Fibroblast of pulmonary artery (primary cell): ENCODE data around the gene FOXO3B.
"Not testable (repeated sequence)": the region's sequence is repeated elsewhere in the genome, so short reads cannot be mapped to it uniquely, and the experiment has no call there.

Experiments used
- DNase-seq: peaks from one replicate; pipeline ENCODE4 v3.0.0-alpha.2; 2010; ENCODE audit warnings: low read depth
- H3K4me3 ChIP-seq: replicated peaks from 2 replicates; pipeline ENCODE4 v1.5.1; 2011; ENCODE audit warnings: low read depth, mild to moderate bottlenecking, control low read depth, low read length, moderate library complexity
- TF ChIP-seq, protein P1 (sequence below): IDR thresholded peaks from 2 replicates; pipeline ENCODE4 v1.5.1; 2011; ENCODE audit warnings: mild to moderate bottlenecking, control low read depth, low read length, inconsistent platforms; ENCODE audit errors: missing control alignments

The FOXO3B gene

DNA sequence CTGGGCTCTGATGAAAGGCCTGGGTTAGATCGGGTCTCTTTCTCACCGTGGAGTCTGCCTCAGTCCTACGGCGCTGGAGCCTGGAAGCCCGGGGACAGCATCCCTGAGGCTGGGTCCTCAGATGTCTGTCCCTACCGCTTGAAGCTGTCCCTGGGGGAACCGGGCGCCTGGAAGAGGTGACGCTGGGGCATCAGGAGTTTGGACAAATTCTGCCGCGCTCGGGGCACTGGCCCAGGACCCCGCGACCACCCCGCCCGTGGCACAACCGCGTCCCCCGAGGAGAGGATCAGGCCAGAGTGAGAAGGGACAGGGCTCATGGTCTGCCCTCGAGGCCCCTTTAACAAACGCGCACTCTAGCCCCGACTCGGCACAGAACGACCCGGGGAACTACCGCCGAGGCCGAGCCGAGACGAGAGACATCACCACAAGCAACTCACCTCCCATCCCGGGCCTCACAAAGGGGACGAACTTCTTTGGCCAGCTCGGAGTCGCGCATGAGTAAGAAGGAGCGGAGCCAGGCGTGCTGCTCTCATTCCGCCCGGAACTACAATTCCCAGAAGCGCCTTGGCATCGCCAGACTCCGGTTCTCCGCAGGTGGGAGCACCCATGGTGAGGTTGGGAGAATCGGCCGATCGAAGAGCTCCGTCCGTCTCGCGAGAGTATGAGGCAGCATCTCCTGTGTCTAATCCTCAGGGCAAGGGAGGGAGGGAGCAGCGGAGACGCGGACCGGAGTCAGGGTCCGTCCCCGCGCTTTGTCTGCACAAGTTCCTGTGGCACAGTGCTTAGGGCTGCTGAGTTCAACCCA is at the start of gene FOXO3B:
Gene FOXO3B, minus strand, starts transcription at position 548 of the 805 bp plus-strand sequence. CDS start 663 bp downstream, outside the sequence.
- peak within 1 kb of the TSS; percentile 59 for H3K4me3 ChIP-seq
- DNase-seq = peak; percentile 84

DNA sequence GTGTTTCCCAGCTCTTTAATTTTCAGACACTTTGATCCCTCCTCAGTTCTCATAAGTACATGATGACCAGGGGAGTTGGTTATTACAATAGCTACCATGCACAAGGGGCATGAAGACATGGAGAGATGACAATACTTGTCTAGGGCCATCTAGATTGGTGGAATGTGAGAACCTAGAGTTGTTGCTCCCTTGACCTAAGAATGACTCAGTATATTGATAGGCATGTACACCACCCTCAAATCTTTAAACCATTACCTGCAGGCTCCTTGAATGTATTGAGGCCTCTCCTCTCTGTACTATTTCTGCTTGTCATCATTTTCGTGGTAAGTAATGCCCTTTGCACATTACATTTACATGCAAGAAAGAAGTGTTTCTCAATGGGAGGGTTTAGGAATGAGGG is 41.4 kb upstream of the FOXO3B start:
- not testable (repeated sequence) for DNase-seq, H3K4me3 ChIP-seq

DNA sequence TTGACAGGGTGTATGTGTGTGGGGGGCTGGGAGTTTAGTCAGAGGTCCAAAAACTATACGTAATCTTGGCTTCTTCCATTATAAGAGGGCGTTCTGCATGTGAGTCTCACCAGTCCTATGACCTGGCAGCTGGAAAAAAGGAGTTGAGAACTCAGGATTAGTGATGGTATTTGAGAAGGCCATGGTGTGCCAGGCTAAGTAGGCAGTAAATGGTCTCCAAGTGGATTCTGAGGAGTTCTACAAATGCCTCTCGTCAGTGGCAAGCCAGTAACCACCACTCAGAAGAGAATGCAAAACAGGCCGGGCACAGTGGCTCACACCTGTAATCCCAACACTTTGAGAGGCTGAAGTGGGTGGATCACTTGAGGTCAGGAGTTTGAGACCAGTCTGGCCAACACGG is 40.5 kb upstream of the FOXO3B start:
- DNase-seq, H3K4me3 ChIP-seq: not testable (repeated sequence)

DNA sequence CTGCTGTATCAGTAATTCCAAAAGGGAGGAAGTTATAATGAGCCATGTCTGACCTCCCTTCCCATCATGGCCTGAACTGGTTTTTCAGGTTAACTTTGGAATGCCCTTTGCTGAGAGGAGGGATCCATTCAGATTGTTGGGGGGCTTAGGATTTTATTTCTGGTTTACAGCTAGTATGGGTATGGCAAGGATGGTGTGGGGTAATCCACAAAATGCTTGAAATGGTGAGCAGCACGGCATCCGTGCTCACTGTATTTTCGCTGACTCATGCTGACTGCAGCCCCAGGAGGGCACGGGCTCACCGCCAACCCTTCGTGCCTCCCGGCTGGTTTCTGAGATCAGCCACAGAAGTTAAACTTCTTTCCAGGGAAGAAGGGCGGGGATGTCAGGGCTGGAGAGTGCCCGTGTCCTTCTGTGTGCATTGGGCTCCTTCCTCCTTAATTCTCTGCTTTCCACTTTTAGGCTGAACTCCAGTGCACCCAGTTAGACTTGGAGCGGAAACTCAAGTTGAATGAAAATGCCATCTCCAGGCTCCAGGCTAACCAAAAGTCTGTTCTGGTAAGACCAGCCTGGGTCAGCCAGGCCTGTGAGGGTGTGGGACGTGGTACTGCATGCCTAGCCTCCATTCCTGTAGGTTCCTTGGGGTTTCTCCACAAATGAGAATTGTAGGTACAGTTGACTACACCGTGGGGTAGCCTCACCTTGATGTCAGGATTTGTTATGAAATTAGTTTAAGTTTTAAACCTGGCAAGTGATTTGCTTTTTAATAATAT is 39.8 kb upstream of the FOXO3B start:
- H3K4me3 ChIP-seq, DNase-seq: not testable (repeated sequence)

DNA sequence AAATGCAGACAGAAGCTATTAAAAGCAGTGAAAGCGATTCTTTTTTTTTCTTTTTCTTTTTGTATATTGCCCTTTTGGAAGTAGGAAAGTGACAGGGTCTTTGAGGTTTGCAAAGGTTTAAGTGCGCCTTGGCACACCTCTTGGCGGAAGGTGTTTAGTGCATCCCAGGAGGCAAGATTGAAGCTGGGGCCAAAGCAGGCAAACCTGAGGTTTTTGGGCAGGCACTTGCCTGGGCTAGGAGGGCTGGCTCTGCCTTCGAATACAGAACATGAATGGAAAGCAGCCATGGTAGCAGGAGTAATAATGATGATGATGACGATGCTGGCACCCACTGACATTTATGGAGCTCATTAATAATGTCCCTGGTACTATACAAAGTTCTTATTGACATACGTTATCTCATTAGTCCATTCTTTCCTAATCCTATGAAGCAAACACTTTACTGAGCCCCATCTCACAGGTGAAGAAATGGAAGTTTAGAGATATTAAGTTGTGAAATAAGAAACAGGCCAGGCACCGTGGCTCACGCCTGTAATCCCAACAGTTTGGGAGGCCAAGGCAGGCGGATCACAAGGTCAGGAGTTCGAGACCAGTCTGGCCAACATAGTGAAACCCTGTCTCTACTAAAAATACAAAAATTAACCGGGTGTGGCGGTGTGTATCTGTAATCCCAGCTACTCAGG is 37.5 kb upstream of the FOXO3B start:
- not testable (repeated sequence) for DNase-seq, H3K4me3 ChIP-seq

DNA sequence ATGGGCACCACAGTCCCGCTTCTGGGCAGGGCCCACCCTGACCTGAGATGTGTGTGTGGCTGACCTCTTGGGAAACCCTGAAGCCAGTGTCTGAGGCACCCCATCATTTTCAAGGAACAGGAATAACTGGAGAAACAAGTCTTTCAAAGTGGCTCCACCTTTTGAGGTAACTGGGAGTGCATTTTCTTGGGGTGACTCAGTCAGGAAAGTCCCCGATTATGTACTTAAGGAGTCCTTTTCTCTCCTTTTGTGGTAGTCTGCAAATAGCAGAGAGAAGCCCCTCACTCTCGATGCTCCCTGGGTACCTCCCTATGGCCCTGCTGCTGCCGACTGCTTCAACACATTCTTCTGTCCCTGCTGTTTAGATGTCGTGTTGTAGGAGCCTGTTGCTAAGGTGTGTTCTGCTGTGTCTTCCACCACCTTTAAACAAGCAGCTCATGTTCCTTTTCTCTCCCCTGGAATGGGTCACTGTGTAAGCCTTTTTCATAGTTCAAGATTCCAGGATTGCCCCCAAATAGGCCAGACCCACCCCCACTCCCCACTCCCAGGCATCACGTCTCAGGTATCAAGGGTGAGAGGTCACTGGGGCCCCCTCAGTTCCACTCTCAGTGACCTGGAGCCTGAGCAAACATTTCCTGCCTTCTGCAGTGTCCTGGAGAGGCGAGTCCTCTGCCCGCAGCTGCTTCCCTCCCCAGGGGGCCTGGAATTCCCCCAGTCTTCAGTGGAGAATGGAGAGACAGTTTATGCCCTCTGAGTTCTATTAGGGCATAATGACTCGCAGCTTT is 36.7 kb upstream of the FOXO3B start:
- DNase-seq = peak; percentile 15
- not testable (repeated sequence) for H3K4me3 ChIP-seq

DNA sequence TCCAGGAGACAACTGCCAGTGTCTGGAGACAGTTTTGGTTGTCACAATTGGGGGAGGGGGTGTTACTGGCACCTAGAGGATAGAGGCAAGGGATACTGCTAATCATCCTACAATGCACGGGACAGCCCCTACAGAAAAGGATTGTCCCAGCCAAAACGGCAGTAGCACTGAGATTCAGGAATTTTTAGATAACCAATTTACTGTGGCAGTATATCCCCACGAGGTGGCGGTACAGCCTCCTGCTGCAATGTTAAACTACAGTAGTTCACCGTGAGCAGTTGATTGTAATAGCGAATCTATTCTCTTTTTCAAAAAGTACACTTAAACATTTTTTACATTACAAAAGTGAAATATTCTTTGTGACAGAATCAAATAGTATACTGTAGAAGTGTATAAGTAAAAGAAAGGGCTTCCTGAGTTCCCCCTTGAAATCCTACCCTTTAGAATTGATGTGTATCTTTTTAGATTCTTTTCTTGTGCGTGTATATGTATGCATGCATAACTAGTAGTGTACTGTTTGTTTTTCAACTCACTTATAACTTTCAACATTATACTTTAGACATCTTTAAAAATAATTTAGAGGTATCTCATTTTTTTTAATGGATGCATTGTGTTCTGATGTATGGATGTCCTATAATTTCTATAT is 30.4 kb upstream of the FOXO3B start:
- H3K4me3 ChIP-seq = not testable (repeated sequence)
- peak; percentile 73 for DNase-seq
- TF ChIP-seq, protein P1, sequence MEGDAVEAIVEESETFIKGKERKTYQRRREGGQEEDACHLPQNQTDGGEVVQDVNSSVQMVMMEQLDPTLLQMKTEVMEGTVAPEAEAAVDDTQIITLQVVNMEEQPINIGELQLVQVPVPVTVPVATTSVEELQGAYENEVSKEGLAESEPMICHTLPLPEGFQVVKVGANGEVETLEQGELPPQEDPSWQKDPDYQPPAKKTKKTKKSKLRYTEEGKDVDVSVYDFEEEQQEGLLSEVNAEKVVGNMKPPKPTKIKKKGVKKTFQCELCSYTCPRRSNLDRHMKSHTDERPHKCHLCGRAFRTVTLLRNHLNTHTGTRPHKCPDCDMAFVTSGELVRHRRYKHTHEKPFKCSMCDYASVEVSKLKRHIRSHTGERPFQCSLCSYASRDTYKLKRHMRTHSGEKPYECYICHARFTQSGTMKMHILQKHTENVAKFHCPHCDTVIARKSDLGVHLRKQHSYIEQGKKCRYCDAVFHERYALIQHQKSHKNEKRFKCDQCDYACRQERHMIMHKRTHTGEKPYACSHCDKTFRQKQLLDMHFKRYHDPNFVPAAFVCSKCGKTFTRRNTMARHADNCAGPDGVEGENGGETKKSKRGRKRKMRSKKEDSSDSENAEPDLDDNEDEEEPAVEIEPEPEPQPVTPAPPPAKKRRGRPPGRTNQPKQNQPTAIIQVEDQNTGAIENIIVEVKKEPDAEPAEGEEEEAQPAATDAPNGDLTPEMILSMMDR = peak; percentile 41

DNA sequence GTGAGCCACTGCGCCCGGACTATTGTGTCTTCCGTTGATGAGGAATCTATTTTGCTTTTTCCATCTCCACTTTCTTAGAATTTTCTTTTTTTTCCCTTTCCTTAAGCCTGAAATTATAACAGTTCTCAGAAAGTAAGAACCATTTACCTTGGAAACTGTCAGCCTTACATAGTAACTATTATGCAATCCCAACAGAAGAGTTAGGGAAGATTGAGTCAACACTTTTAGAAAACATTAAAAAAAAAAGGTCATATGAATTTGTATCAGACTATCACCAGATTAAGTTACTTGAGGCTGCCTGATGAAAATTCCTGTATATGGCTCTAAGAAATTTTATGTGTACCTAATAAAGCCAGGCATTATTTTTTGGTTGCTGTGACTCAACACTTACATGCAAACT is 26.1 kb upstream of the FOXO3B start:
- H3K4me3 ChIP-seq, DNase-seq: not testable (repeated sequence)

DNA sequence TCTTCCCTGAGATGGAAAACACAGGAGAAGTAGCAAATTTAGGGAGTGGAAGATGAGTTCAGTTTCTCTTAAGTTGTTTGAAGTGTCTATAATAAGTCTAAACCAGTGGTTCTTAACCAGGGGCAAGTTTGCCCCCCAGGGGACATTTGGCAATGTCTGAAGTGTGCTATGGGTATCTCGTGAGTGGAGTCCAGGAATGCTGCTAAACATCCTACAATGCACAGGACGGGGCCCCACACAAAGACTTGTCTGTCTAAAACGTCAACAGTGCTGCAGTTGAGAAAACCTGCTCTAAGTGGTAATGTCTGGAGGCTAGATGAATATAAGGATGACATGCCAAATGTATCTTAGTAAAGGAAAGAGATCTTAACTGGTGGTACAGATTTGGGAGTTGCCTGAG is 23.8 kb upstream of the FOXO3B start:
- DNase-seq, H3K4me3 ChIP-seq: not testable (repeated sequence)

DNA sequence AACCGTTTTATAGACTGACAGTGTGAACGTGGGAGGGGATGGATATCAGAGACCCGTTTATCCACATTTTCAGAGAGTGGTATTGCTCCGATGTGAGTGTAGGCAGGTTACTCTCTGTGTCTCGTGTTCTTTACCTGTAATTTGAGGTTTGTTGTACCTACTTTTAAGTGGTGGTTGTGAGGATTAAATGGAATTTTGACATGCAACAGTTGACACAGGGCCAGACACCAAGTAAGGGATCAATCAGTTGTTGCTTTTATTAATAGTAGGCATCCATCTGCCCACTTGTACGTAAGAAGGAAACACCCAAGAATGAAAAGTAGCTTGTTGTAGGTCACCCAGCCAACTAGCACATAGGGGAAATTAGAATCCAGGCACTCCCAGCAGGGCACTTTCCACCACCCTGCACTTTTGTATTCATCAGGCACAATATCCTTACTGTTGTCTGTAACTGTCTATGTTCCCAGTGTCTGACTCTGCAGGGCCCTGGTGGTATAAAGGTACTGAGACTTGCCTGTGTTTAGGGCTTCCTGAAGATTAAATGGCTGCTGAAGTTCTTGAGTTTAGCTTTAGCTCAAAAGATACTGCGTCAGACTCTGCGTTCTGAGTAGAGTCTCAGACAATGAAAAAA is 16.5 kb upstream of the FOXO3B start:
- peak overlapping the region; percentile 61 for H3K4me3 ChIP-seq
- DNase-seq = not testable (repeated sequence)

DNA sequence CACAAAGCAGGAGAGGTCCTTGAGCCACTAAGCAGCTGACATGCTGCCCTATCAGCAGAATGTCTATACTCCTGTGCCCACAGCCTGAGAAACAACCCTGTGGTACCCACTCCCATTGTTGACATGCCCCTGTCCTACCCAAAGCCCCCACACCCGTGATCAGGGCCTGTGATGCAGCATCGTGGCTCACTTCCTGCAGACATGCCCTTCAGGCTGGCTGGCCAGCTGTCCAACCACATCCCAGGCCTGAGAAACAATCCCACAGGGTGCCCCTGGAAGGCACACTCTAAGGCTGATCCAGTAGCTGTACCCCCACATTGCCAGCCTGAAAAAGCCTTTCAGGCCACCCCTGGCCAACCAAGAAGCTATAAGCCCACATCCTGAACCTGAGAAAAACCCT is 13.0 kb upstream of the FOXO3B start:
- not testable (repeated sequence) for DNase-seq, H3K4me3 ChIP-seq

DNA sequence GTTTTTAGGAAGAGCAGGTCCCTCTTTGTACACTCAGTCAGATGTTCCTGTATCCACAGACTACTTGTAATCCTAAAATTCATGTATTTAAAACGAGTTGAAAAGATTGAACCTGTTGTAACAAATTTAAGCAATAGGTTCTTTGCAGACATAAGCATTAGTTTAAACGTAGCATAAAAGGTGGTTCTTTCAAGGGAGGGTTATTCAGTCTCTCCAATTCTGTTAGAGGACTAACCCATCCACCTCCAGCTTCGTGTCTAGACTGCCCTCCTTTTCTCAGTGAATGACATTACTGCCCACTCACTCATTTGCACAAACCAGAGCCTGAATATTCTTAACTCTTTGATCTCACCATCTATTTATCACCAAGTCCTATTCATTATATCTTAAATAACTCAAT is 554 bp upstream of the FOXO3B start:
- H3K4me3 ChIP-seq = peak overlapping the region; percentile 31
- DNase-seq = not testable (repeated sequence)

DNA sequence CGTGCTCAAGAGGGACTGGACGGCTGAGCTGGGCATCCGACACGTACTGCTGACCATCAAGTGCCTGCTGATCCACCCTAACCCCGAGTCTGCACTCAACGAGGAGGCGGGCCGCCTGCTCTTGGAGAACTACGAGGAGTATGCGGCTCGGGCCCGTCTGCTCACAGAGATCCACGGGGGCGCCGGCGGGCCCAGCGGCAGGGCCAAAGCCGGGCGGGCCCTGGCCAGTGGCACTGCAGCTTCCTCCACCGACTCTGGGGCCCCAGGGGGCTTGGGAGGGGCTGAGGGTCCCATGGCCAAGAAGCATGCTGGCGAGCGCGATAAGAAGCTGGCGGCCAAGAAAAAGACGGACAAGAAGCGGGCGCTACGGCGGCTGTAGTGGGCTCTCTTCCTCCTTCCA is 4.7 kb downstream of the FOXO3B start:
- DNase-seq, H3K4me3 ChIP-seq: not testable (repeated sequence)

DNA sequence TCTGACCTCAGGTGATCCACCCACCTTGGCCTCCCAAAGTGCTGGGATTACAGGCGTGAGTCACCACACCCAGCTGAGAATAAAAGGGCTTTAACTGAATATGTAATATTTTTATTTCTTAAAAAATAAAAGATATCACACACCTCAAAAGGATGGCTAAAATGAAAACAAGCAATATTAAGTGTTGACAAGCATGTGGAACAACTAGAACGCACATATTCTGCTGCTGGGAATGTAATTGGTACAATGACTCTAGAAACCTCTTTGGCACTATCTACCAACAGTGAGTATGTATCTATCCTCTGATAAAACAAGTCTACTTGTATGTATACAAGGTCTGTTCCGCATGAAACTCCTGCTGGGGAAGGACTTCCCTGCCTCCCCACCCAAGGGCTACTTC is 5.2 kb downstream of the FOXO3B start:
- H3K4me3 ChIP-seq, DNase-seq: not testable (repeated sequence)

DNA sequence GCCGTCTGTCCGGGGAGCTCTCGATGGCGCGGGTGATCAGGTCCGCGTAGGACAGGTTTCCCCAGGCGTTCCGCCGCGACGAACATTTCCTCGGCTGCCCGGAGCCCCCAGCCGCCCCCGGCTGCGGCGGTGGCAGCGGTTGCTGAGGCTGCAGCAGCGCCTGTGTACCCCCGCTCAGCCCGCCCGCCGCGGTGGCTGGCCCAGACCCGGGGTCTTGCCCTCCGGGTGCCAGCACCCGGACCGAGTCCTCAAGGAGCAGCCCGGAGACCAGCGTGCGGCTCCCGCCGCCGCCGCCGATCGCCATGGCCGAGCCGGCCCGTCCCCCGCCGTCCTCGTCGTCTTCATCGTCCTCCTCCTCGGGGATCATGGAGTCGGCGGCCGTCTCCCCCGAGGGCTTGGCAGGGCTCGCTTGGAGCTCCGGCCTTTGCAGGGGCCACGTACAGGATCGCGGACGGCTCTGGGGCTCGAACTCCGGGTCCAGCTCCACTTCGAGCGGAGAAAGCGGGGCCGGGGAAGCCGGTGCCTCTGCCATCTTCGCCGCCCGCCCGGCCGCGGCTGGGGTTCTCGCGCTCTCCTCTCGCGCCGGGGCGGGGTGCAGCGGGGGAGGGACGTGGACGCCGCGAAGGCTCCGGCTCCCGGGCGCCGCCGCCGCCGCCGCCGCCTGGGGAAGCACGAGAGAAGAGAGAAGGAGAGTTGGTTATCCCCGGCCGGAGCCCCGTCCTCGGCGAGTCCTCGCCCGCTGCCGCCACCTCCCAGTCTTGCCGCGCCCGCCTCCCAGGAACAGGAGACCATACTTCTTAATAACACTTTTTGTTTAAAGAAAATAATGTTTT is 9.5 kb downstream of the FOXO3B start:
- not testable (repeated sequence) for DNase-seq, H3K4me3 ChIP-seq
